ENCODE results near the gene FNDC10. TPM values are rescaled to one million over a fixed set of nuclear protein-coding genes. Genes with fewer than 3 reads are reported as not detected.
A peak's percentile ranks its signal among the peaks of the same experiment; 100 is the strongest.

The FNDC10 gene
- total RNA-seq, 1 experiment from 2014 or later: 15.6 TPM

- H3K4me1 Mint-ChIP-seq (ENCODE audit: low read depth, unreplicated experiment): peaks cover 7% of the 10 kb centered on the region
- BruUV-seq (replicated peaks): no TSS peak
- H3K36me3 ChIP-seq (ENCODE audit: control insufficient read depth, insufficient read depth, low read length): no peaks in the 10 kb centered on the region
- no peak for DNase-seq
- peak overlapping the region; percentile 70 for H3K4me3 ChIP-seq (ENCODE audit: low read depth, low read length)
- no peaks in the 10 kb centered on the region for H3K9me3 ChIP-seq
- peak overlapping the region; percentile 89 for H3K4me3 Mint-ChIP-seq (ENCODE audit: unreplicated experiment)
- intact Hi-C loops (cut with micrococcal nuclease; ENCODE audit: unreplicated experiment): no loop called here
- H3K36me3 Mint-ChIP-seq (ENCODE audit: insufficient read depth, unreplicated experiment): peaks cover 23% of the 10 kb centered on the region
- 0 out of 2 replicates have a peak, but pooled peaks cover 9% of the 10 kb centered on the region for H3K4me1 ChIP-seq
- H3K27me3 Mint-ChIP-seq (ENCODE audit: insufficient read depth, unreplicated experiment): no peaks in the 10 kb centered on the region
- no peaks in the 10 kb centered on the region for H3K9me3 Mint-ChIP-seq (ENCODE audit: unreplicated experiment)
- ChIA-PET CTCF (no interaction called here), POLR2A (interaction anchor here (0.7 kb wide), 1 partner anchor 195 kb away, joined by 5 read pairs; no protein-coding TSS in a partner anchor)
- peak overlapping the region; percentile 97 for H3K27ac Mint-ChIP-seq (ENCODE audit: unreplicated experiment)
- no peaks in the 10 kb centered on the region for H3K27me3 ChIP-seq (replicated peaks; ENCODE audit: control insufficient read depth, insufficient read depth, low read length)
- no peak for TF ChIP-seq CTCF (IDR thresholded peaks at IDR 0.05; ENCODE audit: insufficient read depth in 1 of 2, low read depth in 1 of 2, low read length in 1 of 2, severe bottlenecking in 1 of 2, unreplicated experiment in 1 of 2)
Observed at GRCh38 chr1:1613509-1614082, 13.7 kb upstream of the FNDC10 start.

GRCh38 chr1:1612104-1612400 is 12.1 kb upstream of the FNDC10 start:
- H3K9me3 Mint-ChIP-seq (ENCODE audit: unreplicated experiment): no peaks in the 10 kb centered on the region
- ChIA-PET CTCF (no interaction called here), POLR2A (no interaction called here)
- H3K36me3 ChIP-seq (ENCODE audit: control insufficient read depth, insufficient read depth, low read length): no peaks in the 10 kb centered on the region
- TF ChIP-seq CTCF (IDR thresholded peaks at IDR 0.05; ENCODE audit: insufficient read depth in 1 of 2, low read depth in 1 of 2, low read length in 1 of 2, severe bottlenecking in 1 of 2, unreplicated experiment in 1 of 2): no peak
- H3K9me3 ChIP-seq: no peaks in the 10 kb centered on the region
- H3K4me1 ChIP-seq: 0 out of 2 replicates have a peak, but pooled peaks cover 9% of the 10 kb centered on the region
- DNase-seq: no peak
- peaks cover 7% of the 10 kb centered on the region for H3K4me1 Mint-ChIP-seq (ENCODE audit: low read depth, unreplicated experiment)
- H3K27me3 ChIP-seq (replicated peaks; ENCODE audit: control insufficient read depth, insufficient read depth, low read length): no peaks in the 10 kb centered on the region
- H3K36me3 Mint-ChIP-seq (ENCODE audit: insufficient read depth, unreplicated experiment): peaks cover 23% of the 10 kb centered on the region
- H3K4me3 Mint-ChIP-seq (ENCODE audit: unreplicated experiment): no peak overlapping the region
- H3K27me3 Mint-ChIP-seq (ENCODE audit: insufficient read depth, unreplicated experiment): no peaks in the 10 kb centered on the region
- intact Hi-C loops (cut with micrococcal nuclease; ENCODE audit: unreplicated experiment): no loop called here
- BruUV-seq (replicated peaks): no TSS peak
- no peak overlapping the region for H3K27ac Mint-ChIP-seq (ENCODE audit: unreplicated experiment)
- H3K4me3 ChIP-seq (ENCODE audit: low read depth, low read length): no peak overlapping the region

- no peak for DNase-seq
- peaks cover 7% of the 10 kb centered on the region for H3K4me1 Mint-ChIP-seq (ENCODE audit: low read depth, unreplicated experiment)
- H3K36me3 ChIP-seq (ENCODE audit: control insufficient read depth, insufficient read depth, low read length): no peaks in the 10 kb centered on the region
- no peak overlapping the region for H3K4me3 ChIP-seq (ENCODE audit: low read depth, low read length)
- H3K27me3 ChIP-seq (replicated peaks; ENCODE audit: control insufficient read depth, insufficient read depth, low read length): no peaks in the 10 kb centered on the region
- no peak overlapping the region for H3K4me3 Mint-ChIP-seq (ENCODE audit: unreplicated experiment)
- H3K9me3 ChIP-seq: no peaks in the 10 kb centered on the region
- H3K36me3 Mint-ChIP-seq (ENCODE audit: insufficient read depth, unreplicated experiment): peaks cover 23% of the 10 kb centered on the region
- H3K4me1 ChIP-seq: 0 out of 2 replicates have a peak, but pooled peaks cover 5% of the 10 kb centered on the region
- H3K27ac Mint-ChIP-seq (ENCODE audit: unreplicated experiment): no peak overlapping the region
- CTCF ChIA-PET: no interaction called here
- H3K27me3 Mint-ChIP-seq (ENCODE audit: insufficient read depth, unreplicated experiment): no peaks in the 10 kb centered on the region
- intact Hi-C loops (cut with micrococcal nuclease; ENCODE audit: unreplicated experiment): no loop called here
- POLR2A ChIA-PET: no interaction called here
- no peaks in the 10 kb centered on the region for H3K9me3 Mint-ChIP-seq (ENCODE audit: unreplicated experiment)
- TF ChIP-seq CTCF (IDR thresholded peaks at IDR 0.05; ENCODE audit: insufficient read depth in 1 of 2, low read depth in 1 of 2, low read length in 1 of 2, severe bottlenecking in 1 of 2, unreplicated experiment in 1 of 2): no peak
- BruUV-seq (replicated peaks): no TSS peak
Observed at GRCh38 chr1:1610796-1611195, 10.9 kb upstream of the FNDC10 start.

All from Caco-2 (cell line).